Astrocyte of the cerebellum (primary cell): Measurements from ENCODE around the gene CEACAM16.

Source experiments
- DNase-seq: peaks from one replicate; pipeline ENCODE4 v3.0.0-alpha.2; 2011; ENCODE audit warnings: low read depth
- H3K4me3 ChIP-seq: 2 replicates; pipeline ENCODE4 v1.5.1; 2011; ENCODE audit warnings: mild to moderate bottlenecking, low read depth, low read length, moderate library complexity
- CTCF ChIP-seq: IDR thresholded peaks from 2 replicates; pipeline ENCODE4 v1.5.1; 2012; ENCODE audit warnings: low read length, low read depth, moderate library complexity, mild to moderate bottlenecking; ENCODE audit errors: missing control alignments
- in situ Hi-C: cut with HindIII; loops from 2 replicates; pipeline ENCODE4 v1.10.0; 2017; ENCODE audit warnings: low sequenced_read_pairs

CEACAM16 gene

GRCh38 chr19:44692379-44692721 is 6.6 kb upstream of the CEACAM16 start:
- TF ChIP-seq CTCF: no peak
- in situ Hi-C loops: no loop called here
- DNase-seq: no peak
- no peak overlapping the region for H3K4me3 ChIP-seq

GRCh38 chr19:44694184-44694579 is 4.8 kb upstream of the CEACAM16 start:
- TF ChIP-seq CTCF: peak; percentile 37
- in situ Hi-C loops: no loop called here
- no peak for DNase-seq
- no peak overlapping the region for H3K4me3 ChIP-seq

- in situ Hi-C loops: no loop called here
- no peak for DNase-seq
- no peak overlapping the region for H3K4me3 ChIP-seq
- no peak for TF ChIP-seq CTCF
Measured at GRCh38 chr19:44696939-44697669, 1.8 kb upstream of the CEACAM16 start.

- TF ChIP-seq CTCF: no peak
- no peak for DNase-seq
- no peak overlapping the region for H3K4me3 ChIP-seq
- in situ Hi-C loops: no loop called here
Measured at GRCh38 chr19:44697670-44698034, 1.3 kb upstream of the CEACAM16 start.

GRCh38 chr19:44700547-44700946 is 1.6 kb downstream of the CEACAM16 start:
- no peak for DNase-seq
- no peak for TF ChIP-seq CTCF
- H3K4me3 ChIP-seq: no peak overlapping the region
- in situ Hi-C loops: loop anchor here (25.0 kb wide), 1 partner anchor 137 kb away; the partner anchor contains the start of gene NECTIN2

GRCh38 chr19:44701228-44701627 is 2.3 kb downstream of the CEACAM16 start:
- no peak for TF ChIP-seq CTCF
- in situ Hi-C loops: loop anchor here (25.0 kb wide), 1 partner anchor 136 kb away; the partner anchor contains the start of gene NECTIN2
- H3K4me3 ChIP-seq: no peak overlapping the region
- DNase-seq: no peak
